DOHH2 (cell line): ENCODE data around the gene IL17D.

Experiments used
- CTCF ChIP-seq: fragments of 200-600 bp; sonication (generic); IDR thresholded peaks from one replicate; pipeline ENCODE4 v1.5.1; 2014; ENCODE audit warnings: antibody characterized with exemption, mild to moderate bottlenecking, low read depth, low read length; ENCODE audit not compliant: poor library complexity, severe bottlenecking
- EZH2phosphoT487 ChIP-seq: fragments of 200-600 bp; sonication (generic); IDR thresholded peaks from 2 replicates; pipeline ENCODE4 v1.6.1; 2017; ENCODE audit warnings: borderline replicate concordance, mild to moderate bottlenecking, antibody characterized with exemption, low read length, moderate library complexity, mixed read lengths

GRCh38 chr13:20686863-20687579 lies 16.5 kb upstream of the IL17D start:
- TF ChIP-seq CTCF (no peak), EZH2phosphoT487 (no peak)
